Hippocampal formation (tissue), 2 donors: ENCODE measurements around the gene UNC13D.
A peak's percentile ranks its signal among the peaks of the same experiment; 100 is the strongest.

Experiments
- DNase-seq, 2 donors: peaks; one replicate each; lab custom pipeline; 2025; lab: John Stamatoyannopoulos, UW

Gene UNC13D

DNA sequence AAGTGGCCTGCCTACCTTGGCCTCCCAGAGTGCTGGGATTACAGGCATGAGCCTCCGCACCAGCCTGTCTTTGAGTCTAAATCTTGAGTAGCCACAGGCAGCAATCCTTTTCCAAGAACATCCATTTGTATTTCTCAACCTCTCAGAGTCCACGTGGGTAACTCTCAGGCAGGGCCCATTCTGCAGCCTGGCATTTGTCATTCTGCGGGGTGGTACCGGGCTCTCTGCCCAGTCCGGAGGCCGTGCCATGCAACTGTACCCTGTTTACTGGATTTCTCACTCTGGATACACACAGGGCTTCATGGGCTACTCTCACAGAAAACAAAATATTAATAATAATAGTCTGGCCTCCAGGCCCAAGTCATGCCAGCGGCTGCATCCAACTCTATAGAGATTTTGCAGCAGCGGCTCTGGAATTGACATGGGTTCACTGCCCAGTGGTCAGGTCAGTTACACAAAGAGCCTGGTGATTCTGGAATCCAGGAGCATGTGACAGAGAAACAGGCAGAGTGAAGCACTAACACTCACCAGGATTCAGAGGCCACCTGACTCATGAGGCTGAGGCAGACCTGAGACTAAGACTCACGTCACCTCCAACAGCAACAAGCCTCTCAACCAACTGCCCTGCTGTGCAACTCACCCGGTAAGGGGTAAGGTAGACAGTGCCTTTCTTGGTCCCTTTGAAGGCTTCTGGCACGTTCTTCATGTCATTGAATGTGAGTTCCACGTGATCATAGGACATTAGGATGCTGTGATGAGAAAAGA is 6.9 kb upstream of the UNC13D start:
- DNase-seq: peak; percentile 44 to 75

DNA sequence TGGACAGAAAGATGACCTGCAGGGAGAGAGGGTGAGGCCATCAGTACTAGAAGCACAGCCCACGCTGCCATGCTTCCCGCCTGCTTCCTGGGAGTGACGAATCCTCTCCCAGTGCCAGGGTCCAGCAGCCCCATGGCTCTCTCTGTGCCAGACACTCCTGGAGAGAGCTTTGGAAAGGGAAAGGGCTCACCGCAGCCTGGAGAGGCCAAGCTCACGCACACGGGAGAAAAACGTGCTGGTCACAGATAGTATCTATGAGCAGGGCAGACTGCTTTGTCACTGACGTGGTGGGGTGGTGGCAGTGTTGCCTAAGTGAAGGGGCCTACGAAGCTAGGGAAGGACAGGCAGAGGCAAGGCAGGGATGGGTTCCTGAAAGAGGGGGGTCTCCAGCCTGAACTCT is 5.5 kb upstream of the UNC13D start:
- no peak for DNase-seq

- no peak for DNase-seq
Observed at GRCh38 chr17:75849279-75849646, 5.1 kb upstream of the UNC13D start.

DNA sequence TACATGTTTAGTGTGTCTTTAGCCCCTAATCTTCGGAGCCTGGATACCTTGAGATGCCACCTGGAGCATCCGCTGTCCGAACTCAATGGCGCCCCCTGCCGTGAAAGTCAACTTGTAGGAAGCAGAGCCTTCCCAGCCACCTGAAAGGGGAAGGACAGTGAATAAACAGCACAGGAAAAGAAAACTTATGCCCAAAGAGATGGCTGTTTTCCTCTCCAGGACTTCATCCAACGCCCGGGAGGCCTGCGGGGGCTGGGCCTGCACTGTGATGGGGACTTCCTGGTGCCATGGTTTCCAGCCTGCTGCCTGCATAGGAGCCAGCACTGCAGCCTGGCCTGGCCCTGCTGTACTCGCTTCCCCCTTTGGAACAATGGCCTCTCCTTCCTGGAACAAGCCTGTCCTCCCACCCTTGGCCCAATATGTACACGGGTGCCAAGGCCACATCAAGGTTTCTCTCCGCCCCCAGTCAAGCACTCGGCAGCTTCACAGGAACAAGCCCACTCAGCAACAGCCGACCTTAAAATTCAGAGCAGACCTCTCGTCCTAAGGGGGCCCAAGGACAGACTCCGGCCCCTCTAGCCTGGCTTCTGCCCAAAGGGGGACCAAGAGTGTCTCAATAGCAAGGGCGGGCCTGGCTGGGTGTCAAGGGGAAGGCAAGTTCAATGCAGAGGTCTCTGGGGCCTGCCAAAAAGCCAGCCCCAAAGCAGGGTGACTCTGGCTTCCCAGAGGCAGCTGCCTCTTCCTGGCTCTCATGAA is 4.5 kb upstream of the UNC13D start:
- peak; percentile 41 to 62 for DNase-seq

- DNase-seq: no peak
Observed at GRCh38 chr17:75847614-75848522, 3.7 kb upstream of the UNC13D start.

DNA sequence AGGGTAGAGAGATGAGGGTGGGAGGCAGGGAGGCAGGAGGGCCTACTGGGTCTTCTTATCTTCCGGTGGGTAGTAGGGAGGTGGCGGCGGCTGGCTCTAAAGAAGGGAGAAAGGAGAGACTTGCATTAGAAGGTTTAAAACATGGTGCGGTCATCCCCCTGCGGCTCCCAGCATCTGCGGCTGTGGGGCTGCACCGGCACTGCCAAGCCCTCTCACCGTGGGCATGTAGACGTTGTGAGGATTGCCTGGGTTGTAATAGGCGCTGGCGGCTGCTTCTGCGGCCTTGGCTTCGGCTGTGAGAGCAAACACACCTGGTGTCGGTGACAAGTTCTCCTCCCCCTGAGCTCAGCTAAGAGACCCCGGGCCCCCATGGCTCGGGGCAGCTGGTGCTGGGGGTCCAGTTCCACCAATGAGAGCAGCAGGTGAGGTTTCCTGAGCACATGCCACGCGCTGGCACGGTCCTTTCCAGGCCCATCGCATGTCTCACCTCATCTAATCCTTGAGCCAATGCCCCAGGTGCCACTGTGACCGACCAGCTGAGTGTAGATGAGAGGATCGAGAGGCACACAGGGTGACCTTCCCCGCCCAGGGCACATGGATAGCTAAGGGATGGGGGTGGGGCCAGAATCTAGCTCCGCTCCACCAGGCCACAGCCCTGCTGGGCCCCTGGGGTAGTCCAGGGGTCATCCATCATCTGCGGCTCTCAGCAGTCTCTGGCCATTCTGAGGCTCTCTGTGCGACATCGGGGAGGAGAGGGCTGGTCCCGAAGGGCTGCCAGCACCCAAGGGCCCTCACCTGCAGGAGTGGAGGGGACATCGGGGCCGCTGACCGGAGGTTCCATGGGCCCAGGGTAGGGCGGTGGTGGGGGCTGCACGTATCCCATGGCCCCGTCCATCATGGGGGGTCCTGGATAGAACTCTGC is 2.7 kb upstream of the UNC13D start:
- no peak for DNase-seq

DNA sequence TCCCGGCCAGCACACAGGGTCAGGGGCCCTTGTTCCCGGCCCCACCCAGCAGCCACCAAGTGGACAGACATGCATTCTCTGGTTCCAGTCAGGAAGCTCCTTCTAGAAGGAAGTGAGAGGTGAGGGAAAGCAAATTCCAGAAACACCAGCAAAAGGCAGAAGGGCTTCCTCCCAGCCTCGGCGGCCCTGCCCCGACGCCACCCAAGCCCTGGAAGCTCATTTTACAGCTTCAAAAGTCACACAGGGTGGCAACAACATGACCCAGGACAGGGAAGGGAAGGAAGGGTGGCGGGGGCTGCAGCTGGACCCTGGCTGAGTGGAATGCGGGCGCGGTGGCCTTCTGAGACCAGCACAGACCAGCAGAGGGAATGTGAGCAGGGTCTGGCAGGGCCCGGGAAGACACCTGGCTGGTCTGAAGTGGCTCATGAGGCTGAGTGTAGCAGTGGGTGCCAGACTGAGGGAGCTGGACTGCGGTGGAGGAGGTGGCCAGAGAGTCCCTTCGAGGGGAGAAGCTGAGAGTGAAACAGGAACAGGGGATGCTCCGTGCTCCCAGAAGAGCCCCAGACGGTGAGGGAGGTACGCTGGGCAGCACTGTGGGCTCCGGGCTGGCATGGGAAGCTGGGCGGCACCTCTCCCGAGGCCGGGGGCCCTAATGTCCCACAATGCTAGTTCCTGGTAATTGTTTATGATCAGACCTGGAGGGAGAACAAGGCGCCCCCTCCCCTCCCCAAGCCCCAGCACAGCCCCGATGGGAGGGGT is 1.9 kb upstream of the UNC13D start:
- no peak for DNase-seq

GRCh38 chr17:75845058-75845711 is 981 bp upstream of the UNC13D start:
- peak in 1 of 2 donors; percentile 64 for DNase-seq

DNA sequence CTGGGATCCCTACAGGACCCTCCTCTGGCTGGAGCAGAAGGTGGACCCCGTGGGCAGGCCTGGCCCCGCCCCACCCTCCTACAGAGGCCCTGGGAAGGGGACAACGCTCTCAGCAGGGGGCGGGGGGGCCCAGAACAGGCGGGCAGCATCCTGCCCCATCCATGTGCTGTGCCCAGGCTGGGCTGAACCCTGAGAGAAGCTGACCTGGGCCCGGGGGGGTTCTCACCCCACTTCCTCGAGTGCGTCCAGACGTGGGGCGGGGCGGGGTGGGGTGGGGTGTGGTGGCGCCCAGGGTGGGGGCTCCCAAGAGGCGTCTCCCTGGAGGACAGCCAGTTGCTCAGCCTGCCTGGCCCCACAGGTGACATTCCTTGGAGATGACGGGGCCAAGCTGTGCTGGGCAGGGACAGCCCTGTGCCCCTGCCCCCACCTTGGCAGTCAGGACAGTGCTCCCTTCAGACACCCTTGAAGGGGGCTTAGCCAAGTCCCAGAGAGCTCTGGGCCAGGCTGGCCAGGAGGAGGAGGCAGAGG is 390 bp upstream of the UNC13D start:
- DNase-seq: no peak

GRCh38 chr17:75842963-75843576 is 1.1 kb downstream of the UNC13D start:
- no peak for DNase-seq

DNA sequence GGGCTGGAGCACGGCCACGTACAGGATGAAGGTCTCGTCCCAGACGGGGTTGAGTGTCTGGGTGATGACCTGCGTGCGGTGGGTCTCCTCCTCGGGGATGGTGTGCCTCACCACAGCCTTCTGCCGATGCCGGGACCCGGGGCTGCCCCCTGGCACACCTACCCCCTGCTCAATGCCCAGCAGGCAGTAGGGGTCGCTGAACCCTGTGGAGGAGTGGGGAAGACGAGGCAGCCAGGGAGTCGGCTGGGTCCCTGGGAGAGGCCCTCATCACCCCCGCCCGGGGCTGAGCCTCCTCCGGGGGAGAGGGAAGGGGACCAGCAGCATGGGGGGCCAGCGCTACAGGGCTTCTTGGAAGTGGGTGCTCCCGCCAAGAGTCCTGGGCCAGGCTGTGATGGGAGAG is 1.8 kb downstream of the UNC13D start:
- no peak for DNase-seq

DNA sequence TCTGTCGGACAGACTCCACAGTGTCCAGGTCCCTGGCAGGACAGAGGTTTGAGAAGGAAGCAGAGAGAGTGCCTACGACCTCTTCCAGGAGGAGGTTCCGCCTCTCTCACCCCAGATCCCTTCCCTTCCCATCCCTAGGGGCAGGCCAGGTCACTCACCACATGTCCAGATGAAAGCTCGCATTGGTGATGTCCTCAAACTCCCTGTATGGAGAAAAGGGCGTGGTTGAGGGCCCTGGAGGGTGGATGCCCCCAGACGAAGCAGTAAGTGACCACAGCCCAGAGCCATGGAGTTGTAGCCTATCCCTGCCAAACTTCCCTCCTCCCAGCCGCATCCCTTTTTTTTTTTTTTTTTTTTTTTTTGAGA is 3.4 kb downstream of the UNC13D start:
- no peak for DNase-seq

DNA sequence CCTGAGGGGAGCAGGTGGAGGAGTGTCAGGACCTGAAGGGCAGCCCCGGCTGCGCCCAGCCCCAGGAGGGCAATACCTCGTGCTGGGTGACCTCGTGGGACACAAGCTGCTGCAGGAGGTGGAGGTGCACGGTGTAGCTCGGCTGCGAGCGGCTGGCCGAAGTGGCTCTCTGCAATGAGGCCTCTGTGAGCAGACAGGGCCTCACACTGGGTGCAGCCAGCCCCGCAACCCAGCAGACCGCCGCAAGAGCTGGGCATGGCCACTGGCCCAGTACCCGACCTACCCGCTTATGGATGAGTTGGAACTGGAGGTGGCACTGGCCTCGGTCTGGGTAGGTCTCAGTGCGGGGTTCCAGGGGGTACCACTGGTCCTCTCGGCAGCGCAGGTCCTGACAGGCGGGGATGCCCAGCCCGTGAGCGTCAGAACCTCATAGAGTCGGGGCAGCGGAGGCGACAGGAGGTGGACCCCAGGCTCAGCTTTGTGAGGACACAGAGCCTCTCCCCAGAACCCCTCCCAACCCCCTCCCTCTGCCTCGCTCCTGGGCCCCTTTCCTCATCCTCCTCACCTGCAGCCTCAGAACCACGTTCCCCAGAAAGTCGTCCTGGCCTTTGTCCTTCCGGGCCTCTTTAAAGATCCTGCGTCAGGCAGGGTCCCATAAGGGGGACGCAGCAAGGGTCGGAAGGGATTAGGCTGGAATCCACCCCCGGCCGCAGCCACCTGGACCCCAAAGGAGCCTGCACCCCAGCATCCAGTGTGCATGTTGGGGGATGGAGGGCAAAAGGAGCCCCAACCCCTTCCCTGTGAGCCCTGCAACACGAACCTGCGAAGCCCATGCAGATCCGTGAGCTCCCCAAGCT is 4.0 kb downstream of the UNC13D start:
- DNase-seq: no peak

DNA sequence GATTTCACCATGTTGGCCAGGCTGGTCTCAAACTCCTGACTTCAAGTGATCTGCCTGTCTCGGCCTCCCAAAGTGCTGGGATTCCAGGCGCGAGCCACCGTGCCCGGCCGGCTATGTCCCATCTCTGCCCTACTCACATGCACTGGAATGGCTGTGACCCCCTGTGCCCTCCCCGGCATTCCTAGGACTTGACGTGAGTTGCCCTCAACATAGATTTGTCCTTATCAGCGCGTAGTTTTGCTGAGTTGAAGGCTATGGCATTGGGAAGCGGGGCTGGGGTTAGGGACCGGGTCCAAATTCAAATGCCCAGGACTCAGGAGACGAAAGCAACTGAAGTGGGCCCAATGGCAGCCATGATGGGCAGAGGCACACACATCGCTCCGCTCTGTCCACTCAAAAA is 5.8 kb downstream of the UNC13D start:
- no peak for DNase-seq

DNA sequence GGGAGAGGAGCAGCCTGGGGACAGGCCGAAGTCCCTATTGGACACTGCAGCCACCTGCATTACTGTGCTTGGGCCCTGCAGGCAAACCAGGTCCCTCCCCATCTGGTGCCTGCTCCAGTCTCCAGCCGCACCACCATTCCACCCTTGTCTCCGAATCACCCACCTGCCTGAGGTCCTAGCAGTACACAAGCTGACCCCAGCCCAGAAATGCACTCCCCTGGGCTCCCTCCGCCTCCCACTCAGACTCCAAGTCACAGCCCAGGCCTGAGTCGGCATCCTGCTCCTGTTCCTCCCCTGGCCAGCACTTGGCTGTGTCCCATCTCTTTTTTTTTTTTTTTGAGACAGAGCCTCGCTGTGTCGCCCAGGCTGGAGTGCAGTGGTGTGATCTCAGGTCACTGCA is 6.3 kb downstream of the UNC13D start:
- DNase-seq: no peak

DNA sequence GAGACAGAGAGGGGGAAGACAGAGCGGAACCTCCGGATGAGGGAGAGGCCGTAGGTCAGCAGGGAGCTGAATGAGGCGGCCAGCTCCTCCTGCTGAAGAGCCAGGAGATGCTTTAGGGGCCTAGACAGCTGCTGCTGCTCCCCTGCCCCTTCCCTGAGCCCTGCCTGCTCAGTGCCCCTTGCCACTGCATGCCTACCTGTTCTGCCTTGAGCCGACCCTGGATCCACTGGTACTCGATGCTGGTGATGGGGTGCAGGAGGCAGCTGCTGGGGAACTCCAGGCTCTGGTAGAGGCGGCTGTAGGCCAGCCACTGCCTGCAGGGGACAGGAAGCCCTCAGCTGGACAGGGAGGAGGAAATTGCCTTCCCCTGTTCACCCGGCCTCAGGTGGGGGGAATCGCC is 7.6 kb downstream of the UNC13D start:
- no peak for DNase-seq

DNA sequence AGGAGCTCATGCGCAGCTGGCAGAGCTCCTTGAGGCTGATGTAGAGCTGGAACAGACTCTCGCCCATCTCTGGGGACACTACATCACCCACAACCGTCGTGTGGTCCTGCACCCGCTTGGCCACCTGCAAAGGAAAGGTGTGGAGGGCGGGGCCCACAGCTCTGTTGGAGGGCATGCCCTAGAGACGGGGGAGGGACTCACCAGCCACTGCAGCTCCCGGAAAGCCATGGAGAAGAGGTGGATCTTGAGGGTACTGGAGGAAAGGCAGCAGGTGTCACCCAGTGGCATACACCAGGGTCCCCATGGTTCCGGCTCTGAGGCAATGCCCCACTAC is 8.6 kb downstream of the UNC13D start:
- no peak for DNase-seq

DNA sequence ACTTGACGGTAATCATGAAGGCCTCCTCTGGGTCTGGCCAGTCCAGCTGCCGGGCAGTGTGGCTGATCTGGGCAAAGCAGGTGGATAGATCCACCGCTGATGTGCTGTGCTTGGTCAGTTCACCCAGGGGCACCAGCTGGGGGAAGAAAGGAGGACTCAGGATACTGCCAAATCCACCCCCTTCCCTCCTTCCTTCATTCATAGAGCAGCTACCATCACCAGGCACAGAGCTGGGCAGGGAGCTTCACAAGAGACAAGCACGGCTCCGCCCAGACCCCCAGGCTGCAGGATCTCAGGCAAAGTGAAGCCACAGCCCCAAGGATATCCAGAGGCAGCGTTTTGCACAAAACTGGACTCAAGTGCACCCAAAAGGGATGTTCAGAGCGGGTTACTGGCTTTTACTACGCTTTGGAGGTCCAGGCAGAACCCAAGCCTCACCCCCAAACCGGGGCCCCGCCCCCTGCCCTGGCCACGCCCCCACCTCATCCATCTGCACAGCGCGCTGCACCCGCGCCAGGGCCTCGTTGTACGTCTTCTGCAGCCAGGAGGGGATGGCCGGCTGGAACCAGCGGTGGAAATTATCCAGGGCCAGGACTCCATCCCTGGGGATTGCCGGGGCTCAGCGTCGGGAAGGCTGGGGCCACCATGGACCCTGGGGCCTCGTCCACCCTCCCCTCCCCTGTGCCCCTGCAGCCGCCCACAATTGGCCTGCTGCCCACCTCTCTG is 9.1 kb downstream of the UNC13D start:
- DNase-seq: no peak
